ENCODE measurements around the gene ADGRA1. TPM values are rescaled to one million over a fixed set of nuclear protein-coding genes. Genes with fewer than 3 reads are reported as not detected.
A peak's percentile ranks its signal among the peaks of the same experiment; 100 is the strongest.
"Not testable (repeated sequence)": the region's sequence is repeated elsewhere in the genome, so short reads cannot be mapped to it uniquely, and the experiment has no call there.

Gene ADGRA1
- total RNA-seq, 2 donors from 2014 or later = not detected

DNA sequence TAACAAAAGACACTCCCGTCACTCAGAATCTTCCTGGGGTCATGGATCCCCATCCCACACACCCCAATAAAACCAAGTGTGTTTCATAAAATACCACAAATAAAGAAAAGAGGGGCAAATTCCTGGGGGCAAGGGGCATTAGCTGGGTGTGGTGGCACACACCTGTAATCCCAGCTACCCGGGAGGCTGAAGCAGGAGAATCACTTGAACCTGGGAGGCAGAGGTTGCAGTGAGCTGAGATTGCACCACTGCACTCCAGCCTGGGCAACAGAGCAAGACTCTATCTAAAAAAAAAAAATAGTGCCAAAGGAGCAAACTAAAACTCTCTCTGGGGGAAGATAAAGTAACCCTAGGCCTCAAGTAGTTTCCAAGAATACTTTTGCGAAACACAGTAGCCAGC is 63.3 kb downstream of the ADGRA1 start:
- DNase-seq; intact Hi-C loops (cut with DNase I, micrococcal nuclease); ATAC-seq: not testable (repeated sequence)

DNA sequence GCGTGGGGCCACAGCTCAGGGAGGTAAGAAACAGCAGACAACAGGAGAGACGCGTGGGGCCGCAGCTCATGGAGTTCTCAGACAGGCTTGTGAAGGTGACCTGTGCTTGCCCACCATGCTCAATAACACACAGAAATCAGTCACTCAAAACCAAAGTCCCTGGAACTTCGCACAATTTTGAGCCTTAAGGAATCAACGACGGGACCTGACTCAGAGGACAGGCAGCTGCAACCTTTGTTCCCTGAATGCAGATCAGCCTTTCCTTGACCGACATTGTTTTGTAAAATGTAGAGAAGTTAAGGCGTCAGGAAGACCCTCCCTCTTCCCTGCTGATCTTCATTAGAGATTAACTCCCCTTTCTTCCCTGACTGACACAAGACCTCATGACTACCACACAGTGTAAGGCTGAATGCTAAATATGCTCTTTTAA is 63.8 kb downstream of the ADGRA1 start:
- intact Hi-C loops (cut with DNase I, micrococcal nuclease) = no loop called here
- DNase-seq (no peak), ATAC-seq (no peak)

DNA sequence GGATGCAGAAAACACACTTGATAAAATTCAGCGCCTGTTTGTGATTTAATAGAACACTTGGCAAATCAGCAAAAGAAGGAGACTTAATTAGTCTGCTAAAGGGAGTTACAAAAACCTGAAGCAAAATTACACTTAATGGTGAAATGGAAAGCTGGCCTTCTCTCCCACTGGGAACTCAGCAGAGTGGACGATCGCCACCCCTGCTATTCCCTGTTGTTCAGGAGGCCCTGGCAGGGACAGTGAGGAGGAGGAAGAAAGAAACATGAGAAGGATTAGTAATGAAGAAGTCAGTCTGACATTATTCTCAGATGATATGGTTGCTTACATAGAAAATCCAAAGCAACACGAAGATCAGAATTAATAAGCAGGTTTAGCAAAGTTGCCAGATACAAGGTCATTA is 66.7 kb downstream of the ADGRA1 start:
- DNase-seq (no peak), ATAC-seq (no peak)
- intact Hi-C loops (cut with DNase I, micrococcal nuclease) = no loop called here

DNA sequence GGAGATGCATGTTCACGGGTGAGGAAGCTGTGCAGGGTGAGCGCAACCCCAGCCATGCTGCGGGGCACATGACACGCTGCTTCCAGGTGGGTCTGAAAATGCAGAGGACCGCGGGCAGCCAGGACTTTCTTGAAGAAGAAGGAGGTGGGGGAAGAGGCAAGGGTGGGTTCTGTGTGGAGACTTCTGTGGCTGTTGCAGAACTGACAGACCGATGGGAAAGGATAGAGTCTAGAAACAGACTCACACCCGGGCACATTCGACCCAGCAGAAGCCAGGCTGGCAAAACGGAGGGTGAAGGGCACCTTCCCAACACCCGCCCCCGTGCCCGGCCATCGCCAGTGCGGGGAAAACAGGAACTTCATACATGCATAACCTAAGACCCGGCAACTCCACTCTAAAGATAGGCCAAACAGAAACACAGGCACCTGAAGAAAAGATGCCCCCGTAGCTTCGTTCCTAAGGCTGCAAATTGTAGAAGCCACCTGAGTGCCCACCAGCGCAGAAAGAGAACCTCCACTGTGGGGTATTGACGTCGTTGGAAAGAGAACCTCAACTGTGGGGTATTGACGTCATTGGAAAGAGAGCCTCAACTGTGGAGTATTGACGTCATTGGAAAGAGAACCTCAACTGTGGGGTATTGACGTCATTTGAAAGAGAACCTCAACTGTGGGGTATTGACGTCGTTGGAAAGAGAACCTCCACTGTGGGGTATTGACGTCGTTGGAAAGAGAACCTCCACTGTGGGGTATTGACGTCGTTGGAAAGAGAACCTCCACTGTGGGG is 67.5 kb downstream of the ADGRA1 start:
- ATAC-seq = no peak
- intact Hi-C loops (cut with DNase I, micrococcal nuclease) = no loop called here
- DNase-seq = peak in 1 of 2 donors; percentile 5

DNA sequence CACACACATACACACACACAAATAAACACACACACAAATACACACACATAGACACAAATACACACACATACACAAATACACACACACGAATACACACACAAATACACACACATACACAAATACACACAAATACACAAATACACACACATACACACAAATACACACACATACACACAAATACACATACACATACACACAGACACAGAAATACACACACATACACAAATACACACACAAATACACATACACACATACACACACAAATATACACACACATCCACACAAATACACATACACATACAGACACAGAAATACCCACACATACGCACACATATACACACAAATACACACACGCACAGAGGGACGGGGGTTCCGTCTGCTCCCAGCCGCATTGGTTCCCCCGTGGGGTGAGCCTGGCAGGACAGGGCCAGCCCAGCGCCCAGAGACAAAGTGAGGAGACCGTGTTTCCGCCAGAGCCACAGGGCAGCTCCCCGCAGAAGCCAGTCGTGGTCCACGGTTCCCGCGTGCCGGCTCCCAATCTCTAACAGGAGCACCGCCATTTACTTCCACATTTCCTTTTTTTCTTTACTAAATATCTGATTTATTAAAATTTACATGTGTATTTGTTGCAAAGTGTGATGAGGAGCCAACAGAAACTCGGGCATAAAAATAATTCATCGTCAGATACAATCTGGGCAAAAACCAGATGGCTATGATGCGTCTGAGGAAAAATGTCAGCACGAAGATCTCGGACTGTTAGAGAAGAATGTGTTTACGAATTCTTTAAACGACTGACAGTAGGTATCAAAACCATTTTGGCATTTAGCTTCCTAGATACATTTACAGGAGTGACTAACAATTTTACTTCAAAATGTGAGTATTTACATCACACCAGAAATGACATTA is 69.2 kb downstream of the ADGRA1 start:
- ATAC-seq (no peak), DNase-seq (peak in 1 of 2 donors; percentile 15)
- intact Hi-C loops (cut with DNase I, micrococcal nuclease) = no loop called here

DNA sequence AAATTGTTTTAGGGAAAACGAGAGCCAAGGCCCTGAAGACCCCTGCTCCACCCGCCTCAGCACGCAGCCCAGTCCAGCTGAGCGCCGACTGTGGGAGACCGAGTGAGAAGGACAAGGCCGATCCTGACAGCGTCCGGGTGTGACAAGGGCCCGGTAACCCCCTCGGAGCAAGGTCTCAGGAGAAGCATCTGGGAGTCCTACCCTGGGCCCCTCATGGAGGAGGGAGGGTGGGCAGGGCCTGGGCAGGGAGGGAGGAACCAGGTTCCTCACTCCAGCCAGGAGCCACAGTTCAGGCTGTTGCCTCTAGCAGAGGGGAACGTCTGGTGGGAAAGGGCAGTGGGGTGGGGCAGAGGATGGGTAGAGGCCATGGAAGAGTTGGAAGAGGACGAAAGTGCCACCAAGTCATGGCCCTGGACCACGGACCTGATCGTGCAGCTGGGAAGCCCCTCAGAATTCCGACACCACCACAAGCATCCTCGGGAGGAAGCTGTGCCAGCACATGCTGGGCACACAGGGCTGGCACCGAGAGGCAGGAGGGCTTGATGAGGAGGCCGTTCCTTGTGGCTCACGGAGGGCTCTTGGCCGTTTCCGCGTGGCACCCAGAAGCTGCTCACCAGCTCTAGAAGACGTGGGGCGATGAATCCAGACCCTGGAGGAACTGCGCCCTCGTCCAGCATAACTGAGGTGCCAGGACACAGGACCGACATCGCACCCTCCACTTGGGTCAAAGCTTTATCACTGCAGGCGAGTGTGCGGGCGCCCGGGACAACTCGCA is 70.1 kb downstream of the ADGRA1 start:
- no peak for ATAC-seq
- intact Hi-C loops (cut with DNase I, micrococcal nuclease) = no loop called here
- DNase-seq = peak in 1 of 2 donors; percentile 22

DNA sequence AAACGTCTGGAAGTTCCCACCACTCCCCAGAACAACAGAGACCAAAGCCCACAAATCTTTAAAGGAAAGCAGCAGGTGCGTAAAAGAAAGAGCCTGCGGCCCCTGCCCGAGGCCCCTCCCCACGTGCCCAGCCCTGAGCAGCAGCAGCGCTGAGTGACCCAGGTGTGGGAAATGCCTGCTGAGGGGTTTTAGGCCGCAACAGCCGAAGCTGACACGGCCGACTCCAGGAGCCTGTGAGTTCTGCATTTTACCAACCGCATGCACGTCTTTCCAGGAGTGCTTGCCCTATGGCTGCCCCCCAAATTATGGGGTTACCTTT is 70.7 kb downstream of the ADGRA1 start:
- intact Hi-C loops (cut with DNase I, micrococcal nuclease) = no loop called here
- no peak for DNase-seq
- ATAC-seq = no peak

DNA sequence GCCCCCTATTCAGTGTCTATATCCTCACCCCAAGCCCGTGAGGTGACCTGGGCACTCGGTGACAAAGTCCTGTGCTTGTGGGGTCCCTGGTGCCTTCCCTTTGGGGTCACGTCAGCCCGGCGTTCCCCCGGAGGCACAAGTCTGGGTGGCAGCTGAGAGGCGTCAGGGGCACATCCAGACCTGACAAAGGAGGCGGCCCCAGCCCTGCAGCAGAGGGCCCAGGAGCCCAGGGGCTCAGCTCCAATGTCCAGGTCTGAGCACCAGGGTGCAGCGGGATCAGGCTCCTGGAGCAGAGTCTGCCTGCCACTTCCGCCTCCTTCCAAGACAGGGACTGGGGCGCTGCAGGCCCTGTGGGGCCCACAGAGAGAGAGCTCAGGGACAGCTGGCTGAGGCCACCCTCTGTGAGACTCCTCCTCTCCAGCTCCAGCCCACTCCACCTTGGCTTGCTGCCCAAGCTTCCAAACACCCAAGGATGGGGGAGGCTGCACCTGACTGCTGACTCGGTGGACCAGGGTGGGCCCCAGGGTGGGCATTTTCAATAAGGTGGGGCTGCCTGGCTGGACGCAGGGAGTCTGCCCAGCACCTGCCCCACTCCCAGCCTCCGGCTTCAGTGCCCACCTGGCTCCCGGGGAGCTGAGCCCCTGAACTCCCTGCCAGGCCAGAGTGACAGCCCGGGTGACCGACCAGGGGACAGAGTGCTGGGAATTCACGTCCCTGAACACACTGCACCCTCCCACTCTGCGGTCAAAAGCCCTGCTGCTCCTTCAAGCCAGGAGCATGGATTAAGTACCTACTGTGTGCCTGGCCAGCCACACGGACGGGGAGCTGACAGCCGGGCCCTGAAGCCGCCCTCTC is 71.3 kb downstream of the ADGRA1 start:
- ATAC-seq = peak; percentile 44
- no peak for DNase-seq
- intact Hi-C loops (cut with DNase I, micrococcal nuclease) = no loop called here

DNA sequence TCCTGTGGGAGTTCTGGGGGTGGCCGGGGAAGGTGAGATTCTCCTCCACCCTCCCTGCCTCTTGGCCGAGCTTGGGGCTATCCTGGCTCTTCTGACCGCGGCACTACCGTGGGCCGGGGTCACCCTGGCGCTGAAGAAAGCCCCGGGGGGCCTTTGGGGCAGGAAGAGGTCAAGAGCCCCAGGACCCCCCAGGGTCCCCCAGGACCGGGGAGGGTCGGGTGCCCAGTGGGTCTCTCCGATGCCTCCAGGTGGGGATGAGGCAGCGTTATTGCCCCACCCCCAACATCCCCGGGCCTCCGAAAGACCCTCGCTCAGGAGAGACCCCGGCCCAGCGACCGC is 71.9 kb downstream of the ADGRA1 start:
- intact Hi-C loops (cut with DNase I, micrococcal nuclease) = no loop called here
- DNase-seq = no peak
- no peak for ATAC-seq

DNA sequence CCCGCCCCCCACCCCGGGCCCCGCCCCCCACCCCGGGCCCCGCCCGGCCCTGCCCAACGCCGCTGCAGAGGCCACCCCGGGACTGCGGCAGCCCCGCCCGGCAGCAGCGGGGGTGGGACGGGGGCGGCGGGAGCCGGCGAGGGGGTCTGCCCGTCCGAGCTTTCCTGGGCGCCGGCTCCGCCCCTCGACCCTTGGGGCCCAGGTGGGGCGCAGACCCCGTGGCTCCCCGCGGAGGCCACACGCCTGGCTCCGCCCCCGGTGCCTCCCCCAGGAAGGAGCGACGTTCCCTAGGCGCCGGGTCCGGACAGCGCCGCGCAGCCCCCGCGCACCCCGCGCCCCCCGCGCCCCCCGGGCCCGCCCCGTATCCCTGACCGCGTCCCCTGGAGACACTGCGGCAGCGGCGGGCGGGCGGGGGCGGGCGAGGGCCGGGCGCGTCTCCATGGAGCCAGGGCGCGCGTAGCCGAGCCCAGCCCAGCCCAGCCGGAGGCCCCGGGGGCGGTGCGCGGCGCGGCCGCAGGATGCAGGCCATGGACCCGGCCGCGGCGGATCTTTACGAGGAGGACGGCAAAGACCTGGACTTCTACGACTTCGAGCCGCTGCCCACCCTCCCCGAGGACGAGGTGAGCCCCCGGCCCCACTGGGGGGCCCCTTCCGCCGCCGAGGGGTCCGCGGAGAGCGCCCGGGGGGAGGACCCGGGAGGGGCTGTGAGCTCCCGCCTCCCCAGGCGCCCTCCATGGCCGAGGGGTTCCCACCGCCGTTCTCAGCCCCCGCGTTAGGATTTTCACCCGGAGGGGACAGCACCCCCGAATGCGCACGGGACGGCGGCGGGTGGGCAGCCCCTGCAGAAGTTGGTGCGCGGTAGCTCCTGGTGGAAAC is 72.5 kb downstream of the ADGRA1 start, which contains the start of gene KNDC1:
TSS of gene KNDC1 (plus strand) at position 270 of the 876 bp plus-strand sequence. CDS start at position 519, 249 bp downstream.
- ATAC-seq = peak; percentile 69
- DNase-seq = peak; percentile 15
- intact Hi-C loops (cut with DNase I, micrococcal nuclease) = no loop called here

DNA sequence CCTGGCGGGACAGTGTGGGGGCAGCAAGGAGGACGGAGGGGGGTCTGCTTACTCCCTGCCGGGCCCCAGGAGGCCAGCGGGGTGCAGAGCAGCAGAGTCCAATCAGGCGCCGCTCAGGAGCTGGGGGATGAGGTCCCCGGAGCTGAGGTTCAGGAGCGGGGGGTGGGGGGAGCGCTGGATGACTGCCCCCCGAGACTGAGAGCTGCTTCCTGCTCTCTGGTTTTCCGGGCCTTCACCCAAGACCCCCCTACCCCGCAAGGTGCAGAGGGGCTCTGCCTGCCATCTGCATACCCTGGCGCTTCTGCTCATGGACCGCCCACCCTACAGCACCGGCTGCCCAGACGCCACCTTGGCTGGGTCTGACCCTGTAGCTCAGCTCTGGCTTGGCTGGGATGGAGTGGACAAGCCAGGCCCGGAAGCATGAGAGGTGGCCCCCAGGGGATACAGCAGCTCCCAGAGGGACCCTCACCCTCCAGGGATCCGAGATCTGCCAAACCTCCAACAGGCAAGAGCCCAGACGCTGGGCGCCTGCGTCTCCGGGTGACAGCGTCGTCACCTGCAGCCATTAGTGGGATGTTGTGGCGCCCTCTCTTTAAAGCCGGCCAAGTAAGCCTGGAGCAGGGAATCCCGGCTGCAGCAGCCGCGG is 73.2 kb downstream of the ADGRA1 start:
- ATAC-seq (no peak), DNase-seq (peak in 1 of 2 donors; percentile 23)
- intact Hi-C loops (cut with DNase I, micrococcal nuclease) = no loop called here

DNA sequence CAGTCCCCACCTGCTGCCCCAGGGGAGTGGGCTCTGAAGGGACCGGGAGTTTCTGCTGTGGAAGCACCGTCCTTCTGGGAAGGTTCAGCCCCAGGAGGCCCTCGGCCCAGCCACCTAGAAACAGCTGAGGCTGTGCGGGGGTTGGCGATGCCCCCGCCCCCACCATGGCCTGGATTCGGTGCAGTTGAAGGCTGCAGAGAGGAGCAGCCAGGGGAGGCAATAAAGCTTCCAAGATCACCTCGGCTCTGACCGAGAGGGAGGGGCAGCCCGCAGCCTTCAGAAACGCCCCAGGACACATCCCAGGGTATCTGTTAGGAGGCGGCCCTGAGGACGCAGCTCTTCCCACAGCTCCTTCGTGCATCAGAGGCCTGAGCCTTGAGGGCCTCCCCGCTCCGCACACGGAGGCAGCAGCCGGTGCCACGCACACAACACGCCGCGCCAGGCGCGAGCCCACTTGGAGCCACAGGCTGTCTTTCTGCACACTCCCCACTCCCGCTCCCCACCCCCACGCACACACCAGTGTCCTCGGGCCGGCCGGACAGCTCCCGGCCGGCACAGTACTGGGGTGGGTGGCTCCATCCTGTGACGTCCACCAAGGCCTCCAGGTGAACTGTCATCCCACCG is 73.9 kb downstream of the ADGRA1 start:
- peak in 1 of 2 donors; percentile 14 for DNase-seq
- ATAC-seq = no peak
- intact Hi-C loops (cut with DNase I, micrococcal nuclease) = no loop called here

DNA sequence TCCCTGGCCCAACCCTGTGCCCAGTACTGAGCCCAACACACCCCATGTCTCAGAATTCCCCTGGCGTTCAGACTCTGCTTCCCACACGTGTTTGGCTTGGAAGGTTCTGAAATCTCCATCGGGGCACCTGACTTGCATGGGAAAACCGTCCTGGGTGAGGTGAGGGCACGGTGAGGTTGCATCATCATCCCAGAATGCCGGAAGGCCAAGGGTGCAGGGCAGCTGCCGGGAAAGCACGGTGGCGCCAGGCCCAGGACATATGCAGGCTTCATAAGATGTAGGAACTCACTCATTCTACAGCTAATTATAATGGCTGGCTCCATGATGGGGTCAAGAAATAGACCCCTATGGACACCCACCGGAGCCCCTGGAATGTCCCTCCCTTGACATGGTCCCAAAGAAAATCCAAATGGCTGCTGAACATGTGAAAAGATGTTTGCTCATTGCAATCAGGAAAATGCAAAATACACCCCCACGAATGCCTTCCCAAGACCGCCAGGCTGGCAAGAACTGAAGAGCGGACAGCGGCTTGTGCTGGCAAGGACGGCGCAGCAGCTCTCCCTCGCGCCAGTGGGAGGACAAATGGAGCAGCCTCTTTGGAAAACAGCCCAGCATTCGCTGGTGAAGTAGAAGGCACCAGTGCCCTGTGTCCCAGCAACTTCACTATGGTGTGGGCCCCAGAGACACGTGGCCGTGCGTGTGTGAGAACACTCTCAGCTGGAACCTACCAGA is 74.6 kb downstream of the ADGRA1 start:
- ATAC-seq = no peak
- peak in 1 of 2 donors; percentile 16 for DNase-seq

DNA sequence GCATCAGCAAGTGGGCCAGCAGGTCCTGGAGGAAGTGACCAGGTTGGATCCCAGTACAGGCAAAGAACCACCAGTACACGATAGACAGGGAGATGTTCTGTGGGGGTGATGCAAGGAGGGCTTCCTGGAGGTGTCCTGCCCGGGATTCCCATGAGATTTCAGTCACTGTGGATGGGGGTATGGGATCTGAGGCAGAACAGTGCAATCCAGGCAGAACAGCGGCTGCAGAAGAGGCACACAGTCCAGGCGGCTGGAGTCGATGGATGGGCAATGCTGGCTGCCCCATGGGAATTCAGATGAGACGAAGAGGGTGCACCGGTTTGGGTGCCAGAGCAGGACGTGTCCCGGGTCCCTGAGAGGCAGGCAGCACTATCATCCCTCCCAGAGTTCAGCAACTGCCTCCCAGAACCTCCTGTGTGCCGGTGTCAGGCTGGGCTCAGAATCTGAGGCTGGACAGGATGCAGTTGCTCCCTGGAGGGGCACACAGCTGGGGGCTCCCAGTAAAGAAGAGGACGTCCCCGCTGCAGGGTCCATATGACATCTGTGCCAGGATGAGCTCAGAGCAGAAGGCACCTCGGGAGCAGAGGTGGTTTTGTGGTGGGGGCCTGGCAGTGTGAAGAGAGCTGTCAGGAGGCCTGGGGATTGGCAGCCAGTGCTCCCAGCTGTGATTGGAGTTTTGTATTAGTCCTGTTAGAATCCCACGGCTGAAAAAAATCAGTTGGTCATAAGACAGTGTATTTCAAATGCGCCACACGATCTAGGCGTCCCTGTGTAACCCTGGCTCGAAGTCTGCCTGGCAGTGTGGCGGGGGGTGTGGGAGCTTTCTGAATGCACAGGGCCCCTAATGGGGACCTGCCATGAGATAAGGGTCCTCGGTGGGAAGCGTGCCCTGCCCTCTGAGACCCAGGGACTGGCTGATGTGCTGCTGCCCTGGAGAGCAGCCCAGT is 75.5 kb downstream of the ADGRA1 start:
- DNase-seq = peak in 1 of 2 donors; percentile 18

More for the DNA sequence above, 74.6 kb downstream of the ADGRA1 start:
- intact Hi-C loops (cut with DNase I, micrococcal nuclease) = no loop called here

More for the DNA sequence above, 75.5 kb downstream of the ADGRA1 start:
- no peak for ATAC-seq
- intact Hi-C loops (cut with DNase I, micrococcal nuclease) = no loop called here
